ENCODE measurements around the gene DCAF12.

DNA sequence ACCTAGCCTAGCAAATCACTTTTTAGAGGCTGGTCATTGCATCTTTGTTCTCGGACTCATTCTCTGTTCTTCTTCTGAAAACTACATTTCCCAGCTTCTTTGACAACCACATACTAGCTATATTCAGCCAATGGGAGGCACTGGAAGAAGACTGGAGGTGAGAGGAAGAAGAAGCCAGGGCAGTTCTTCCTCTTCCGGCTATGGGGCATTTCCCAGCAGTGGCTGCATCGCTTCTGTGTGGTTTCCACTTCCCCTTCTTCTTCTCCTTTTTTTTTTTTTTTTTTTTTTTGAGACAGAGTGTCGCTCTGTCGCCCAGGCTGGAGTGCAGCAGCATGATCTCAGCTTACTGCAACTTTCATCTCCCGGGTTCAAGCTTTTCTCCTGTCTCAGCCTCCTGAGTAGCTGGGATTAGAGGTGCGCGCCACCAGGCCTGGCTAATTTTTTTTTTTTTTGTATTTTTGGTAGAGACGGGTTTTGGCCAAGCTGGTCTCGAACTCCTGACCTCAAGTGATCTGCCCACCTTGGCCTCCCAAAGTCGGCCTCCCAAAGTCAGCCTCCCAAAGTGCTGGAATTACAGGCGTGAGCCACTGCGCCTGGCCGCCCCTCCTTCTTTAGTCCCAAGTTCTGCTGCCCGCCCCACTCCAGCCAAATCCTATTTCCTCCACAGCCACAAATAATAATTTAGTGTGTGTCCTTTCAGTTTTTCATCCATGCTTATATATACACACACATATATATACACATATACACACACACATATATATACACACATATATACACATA, 45.4 kb upstream of the DCAF12 start:
- TF ChIP-seq, protein P1, sequence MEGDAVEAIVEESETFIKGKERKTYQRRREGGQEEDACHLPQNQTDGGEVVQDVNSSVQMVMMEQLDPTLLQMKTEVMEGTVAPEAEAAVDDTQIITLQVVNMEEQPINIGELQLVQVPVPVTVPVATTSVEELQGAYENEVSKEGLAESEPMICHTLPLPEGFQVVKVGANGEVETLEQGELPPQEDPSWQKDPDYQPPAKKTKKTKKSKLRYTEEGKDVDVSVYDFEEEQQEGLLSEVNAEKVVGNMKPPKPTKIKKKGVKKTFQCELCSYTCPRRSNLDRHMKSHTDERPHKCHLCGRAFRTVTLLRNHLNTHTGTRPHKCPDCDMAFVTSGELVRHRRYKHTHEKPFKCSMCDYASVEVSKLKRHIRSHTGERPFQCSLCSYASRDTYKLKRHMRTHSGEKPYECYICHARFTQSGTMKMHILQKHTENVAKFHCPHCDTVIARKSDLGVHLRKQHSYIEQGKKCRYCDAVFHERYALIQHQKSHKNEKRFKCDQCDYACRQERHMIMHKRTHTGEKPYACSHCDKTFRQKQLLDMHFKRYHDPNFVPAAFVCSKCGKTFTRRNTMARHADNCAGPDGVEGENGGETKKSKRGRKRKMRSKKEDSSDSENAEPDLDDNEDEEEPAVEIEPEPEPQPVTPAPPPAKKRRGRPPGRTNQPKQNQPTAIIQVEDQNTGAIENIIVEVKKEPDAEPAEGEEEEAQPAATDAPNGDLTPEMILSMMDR (conservative IDR thresholded peaks at IDR 0.05; ENCODE audit: low read length) = no peak
- no peak for TF ChIP-seq EZH2phosphoT487 (IDR thresholded peaks at IDR 0.05; ENCODE audit: borderline replicate concordance, low read depth, low read length)
